ENCODE measurements around the gene METAP1.
A peak's percentile ranks its signal among the peaks of the same experiment; 100 is the strongest.
"Not testable (repeated sequence)": the region's sequence is repeated elsewhere in the genome, so short reads cannot be mapped to it uniquely, and the experiment has no call there.

The METAP1 gene

DNA sequence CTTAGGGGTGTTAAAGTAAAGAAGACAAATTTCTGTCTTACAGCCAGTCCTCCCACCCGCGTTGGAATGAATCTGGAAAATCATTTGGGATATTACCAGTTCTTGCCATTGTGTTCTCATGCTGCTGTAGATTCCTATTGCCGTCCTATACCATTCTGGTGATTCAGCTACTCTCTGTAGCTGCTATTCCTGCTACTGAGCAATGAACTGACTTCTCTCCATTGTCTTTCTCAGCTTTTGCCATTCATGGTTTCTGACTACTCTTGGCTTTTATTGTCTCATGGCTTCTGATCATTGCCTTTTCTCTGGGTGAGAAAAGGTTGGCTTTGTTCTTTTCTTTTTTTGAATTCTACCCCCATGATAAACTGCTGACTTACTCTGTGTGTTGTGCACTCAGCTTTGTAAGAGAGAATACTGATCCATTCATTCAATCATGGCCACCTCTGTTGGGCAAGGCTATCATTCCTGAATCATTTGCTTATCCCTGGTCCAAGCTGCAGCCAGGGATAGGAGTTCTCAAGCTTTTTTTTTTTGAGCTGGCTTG, 27.7 kb upstream of the METAP1 start:
- Histone ChIP-seq H3K36me3 (ENCODE audit: control insufficient read depth in 2 of 2, insufficient read depth in 2 of 2, low read length in 2 of 2) (no peaks in the 10 kb centered on the region), H3K4me1 (ENCODE audit: control insufficient read depth in 2 of 2, insufficient read depth in 2 of 2, low read length in 2 of 2) (no peaks in the 10 kb centered on the region), H3K27me3 (ENCODE audit: control insufficient read depth in 2 of 2, insufficient read depth in 2 of 2, low read length in 2 of 2) (no peaks in the 10 kb centered on the region), H3K27ac (ENCODE audit: low read depth in 2 of 2, low read length in 2 of 2) (no peak overlapping the region), H3K4me3 (ENCODE audit: low read length in 2 of 2) (no peak overlapping the region), H3K9ac (ENCODE audit: low read depth in 1 of 2, low read length in 2 of 2) (no peak overlapping the region), H3K9me3 (ENCODE audit: control insufficient read depth in 2 of 2, low read length in 2 of 2) (no peaks in the 10 kb centered on the region)

DNA sequence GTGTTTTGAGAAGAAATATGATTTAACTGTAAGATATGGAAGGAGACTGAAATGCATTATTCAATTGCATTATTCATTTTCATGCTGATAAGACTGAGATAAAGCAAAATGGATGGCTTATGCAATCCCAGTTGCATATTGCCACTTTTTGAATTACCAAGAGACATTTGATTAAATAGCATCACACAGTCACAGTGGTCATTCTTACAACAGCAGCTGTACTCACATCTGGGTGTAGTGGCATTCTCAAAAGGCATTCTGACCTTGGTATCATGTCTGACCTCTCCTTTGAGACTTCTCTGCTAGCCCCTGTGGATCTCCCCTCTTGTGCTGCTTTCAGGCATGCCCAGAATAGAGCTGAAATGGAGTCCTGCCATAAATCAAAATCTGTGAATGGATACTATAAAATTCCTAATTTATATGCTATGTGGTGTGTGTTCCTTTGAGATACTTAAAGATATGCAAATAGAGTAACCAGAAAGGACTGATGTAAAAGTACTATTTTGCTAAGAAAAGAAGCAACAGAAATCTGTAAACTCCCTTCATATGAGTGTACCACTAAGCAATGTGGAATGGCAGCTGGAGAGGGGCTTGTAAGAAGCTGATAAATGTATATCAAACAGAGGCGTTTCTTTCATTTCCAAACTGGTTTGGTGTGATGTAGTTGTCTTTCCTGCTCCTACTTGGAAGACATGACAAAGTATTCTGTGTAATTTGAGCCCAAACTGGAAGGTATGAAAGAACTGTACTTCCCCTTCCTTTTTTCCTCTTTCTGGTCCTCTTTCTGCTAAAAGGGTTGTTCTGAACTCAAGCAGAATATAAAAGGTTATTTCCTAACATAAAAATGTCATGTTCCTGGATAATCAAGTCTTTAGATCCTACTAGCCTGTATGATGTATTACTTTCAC, 25.4 kb upstream of the METAP1 start:
- no peaks in the 10 kb centered on the region for H3K27me3 ChIP-seq (ENCODE audit: control insufficient read depth in 2 of 2, insufficient read depth in 2 of 2, low read length in 2 of 2)
- no peak overlapping the region for H3K9ac ChIP-seq (ENCODE audit: low read depth in 1 of 2, low read length in 2 of 2)
- no peak overlapping the region for H3K27ac ChIP-seq (ENCODE audit: low read depth in 2 of 2, low read length in 2 of 2)
- H3K9me3 ChIP-seq (ENCODE audit: control insufficient read depth in 2 of 2, low read length in 2 of 2), result no peaks in the 10 kb centered on the region
- no peaks in the 10 kb centered on the region for H3K36me3 ChIP-seq (ENCODE audit: control insufficient read depth in 2 of 2, insufficient read depth in 2 of 2, low read length in 2 of 2)
- H3K4me1 ChIP-seq (ENCODE audit: control insufficient read depth in 2 of 2, insufficient read depth in 2 of 2, low read length in 2 of 2), result no peaks in the 10 kb centered on the region
- no peak overlapping the region for H3K4me3 ChIP-seq (ENCODE audit: low read length in 2 of 2)

DNA sequence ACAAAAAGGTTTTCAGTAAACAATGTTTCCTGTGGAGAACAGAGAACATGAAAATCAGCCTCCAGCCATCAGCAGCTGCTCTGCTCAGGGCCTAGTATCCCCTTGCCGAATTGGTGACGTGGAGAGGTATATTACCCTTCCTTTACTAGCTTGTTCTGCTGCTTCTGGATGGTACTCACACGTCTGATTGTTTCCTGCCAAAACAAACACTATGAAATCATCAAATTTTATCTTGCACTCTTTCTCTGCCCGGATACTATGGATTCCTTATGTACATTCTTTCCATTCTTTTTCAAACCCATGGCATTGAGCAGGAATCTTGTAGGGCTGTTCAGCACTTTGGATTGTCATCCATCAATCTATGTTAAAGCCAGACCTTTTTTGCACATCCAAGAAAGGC, 18.8 kb upstream of the METAP1 start:
- H3K27me3 ChIP-seq (ENCODE audit: control insufficient read depth in 2 of 2, insufficient read depth in 2 of 2, low read length in 2 of 2), result no peaks in the 10 kb centered on the region
- no peak overlapping the region for H3K4me3 ChIP-seq (ENCODE audit: low read length in 2 of 2)
- no peak overlapping the region for H3K9ac ChIP-seq (ENCODE audit: low read depth in 1 of 2, low read length in 2 of 2)
- no peak overlapping the region for H3K27ac ChIP-seq (ENCODE audit: low read depth in 2 of 2, low read length in 2 of 2)
- no peaks in the 10 kb centered on the region for H3K4me1 ChIP-seq (ENCODE audit: control insufficient read depth in 2 of 2, insufficient read depth in 2 of 2, low read length in 2 of 2)
- no peaks in the 10 kb centered on the region for H3K36me3 ChIP-seq (ENCODE audit: control insufficient read depth in 2 of 2, insufficient read depth in 2 of 2, low read length in 2 of 2)
- no peaks in the 10 kb centered on the region for H3K9me3 ChIP-seq (ENCODE audit: control insufficient read depth in 2 of 2, low read length in 2 of 2)

DNA sequence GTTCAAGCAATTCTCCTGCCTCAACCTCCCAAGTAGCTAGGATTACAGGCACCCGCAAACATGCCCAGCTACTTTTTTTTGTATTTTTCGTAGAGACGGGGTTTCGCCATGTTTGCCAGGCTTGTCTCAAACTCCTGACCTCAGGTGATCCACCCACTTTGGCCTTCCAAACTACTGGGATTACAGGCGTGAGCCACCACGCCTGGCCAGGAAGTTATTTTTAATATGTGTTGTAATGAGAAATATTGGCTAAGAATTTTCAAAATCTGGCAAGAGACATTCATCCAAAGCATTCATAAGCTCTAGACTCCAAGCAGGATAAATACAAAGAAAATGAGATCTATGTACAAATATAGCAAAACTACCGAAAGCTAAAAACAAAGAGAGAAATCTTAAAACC, 18.0 kb upstream of the METAP1 start:
- no peak overlapping the region for H3K4me3 ChIP-seq (ENCODE audit: low read length in 2 of 2)
- no peaks in the 10 kb centered on the region for H3K27me3 ChIP-seq (ENCODE audit: control insufficient read depth in 2 of 2, insufficient read depth in 2 of 2, low read length in 2 of 2)
- no peak overlapping the region for H3K27ac ChIP-seq (ENCODE audit: low read depth in 2 of 2, low read length in 2 of 2)
- no peaks in the 10 kb centered on the region for H3K9me3 ChIP-seq (ENCODE audit: control insufficient read depth in 2 of 2, low read length in 2 of 2)
- H3K9ac ChIP-seq (ENCODE audit: low read depth in 1 of 2, low read length in 2 of 2), result no peak overlapping the region
- no peaks in the 10 kb centered on the region for H3K4me1 ChIP-seq (ENCODE audit: control insufficient read depth in 2 of 2, insufficient read depth in 2 of 2, low read length in 2 of 2)
- no peaks in the 10 kb centered on the region for H3K36me3 ChIP-seq (ENCODE audit: control insufficient read depth in 2 of 2, insufficient read depth in 2 of 2, low read length in 2 of 2)

DNA sequence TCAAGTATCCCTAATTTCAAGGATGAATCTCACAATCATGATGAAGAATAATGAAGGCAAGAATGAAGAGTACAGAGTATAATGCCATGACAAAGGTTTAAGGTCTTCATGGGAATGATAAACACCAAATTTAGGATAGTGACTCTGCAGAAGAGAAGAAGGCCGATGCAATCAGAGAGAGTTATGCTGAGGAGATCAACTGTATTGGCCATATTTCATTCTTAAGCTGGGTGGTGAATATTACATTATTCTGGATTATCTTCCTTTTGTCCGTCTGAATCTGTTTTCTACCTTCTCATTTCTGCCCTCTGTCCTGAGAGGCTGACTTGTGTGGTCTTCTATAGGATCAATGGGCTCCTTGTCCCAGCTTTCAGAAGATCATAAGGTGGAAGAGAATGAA, 7.8 kb upstream of the METAP1 start:
- no peaks in the 10 kb centered on the region for H3K4me1 ChIP-seq (ENCODE audit: control insufficient read depth in 2 of 2, insufficient read depth in 2 of 2, low read length in 2 of 2)
- no peaks in the 10 kb centered on the region for H3K27me3 ChIP-seq (ENCODE audit: control insufficient read depth in 2 of 2, insufficient read depth in 2 of 2, low read length in 2 of 2)
- H3K36me3 ChIP-seq (ENCODE audit: control insufficient read depth in 2 of 2, insufficient read depth in 2 of 2, low read length in 2 of 2), result no peaks in the 10 kb centered on the region
- H3K9me3 ChIP-seq (ENCODE audit: control insufficient read depth in 2 of 2, low read length in 2 of 2), result no peaks in the 10 kb centered on the region
- no peak overlapping the region for H3K27ac ChIP-seq (ENCODE audit: low read depth in 2 of 2, low read length in 2 of 2)
- no peak overlapping the region for H3K4me3 ChIP-seq (ENCODE audit: low read length in 2 of 2)
- no peak overlapping the region for H3K9ac ChIP-seq (ENCODE audit: low read depth in 1 of 2, low read length in 2 of 2)

DNA sequence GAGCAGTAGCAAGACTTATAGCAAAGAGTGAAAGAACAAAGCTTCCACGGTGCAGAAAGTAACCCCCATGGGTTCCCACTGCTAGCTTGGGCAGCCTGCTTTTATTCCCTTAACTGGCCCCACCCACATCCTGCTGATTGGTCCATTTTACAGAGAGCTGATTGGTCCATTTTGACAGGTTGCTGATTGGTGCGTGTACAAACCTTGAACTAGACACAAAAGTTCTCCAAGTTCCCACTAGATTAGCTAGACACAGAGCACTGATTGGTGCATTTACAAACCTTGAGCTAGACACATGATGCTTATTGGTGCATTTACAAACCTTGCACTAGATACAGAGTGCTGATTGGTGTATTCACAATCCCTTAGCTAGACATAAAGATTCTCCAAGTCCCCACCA, 2.7 kb upstream of the METAP1 start:
- H3K27ac ChIP-seq (ENCODE audit: low read depth in 2 of 2, low read length in 2 of 2); H3K9me3 ChIP-seq (ENCODE audit: control insufficient read depth in 2 of 2, low read length in 2 of 2); H3K4me3 ChIP-seq (ENCODE audit: low read length in 2 of 2); H3K9ac ChIP-seq (ENCODE audit: low read depth in 1 of 2, low read length in 2 of 2); H3K36me3 ChIP-seq (ENCODE audit: control insufficient read depth in 2 of 2, insufficient read depth in 2 of 2, low read length in 2 of 2); H3K27me3 ChIP-seq (ENCODE audit: control insufficient read depth in 2 of 2, insufficient read depth in 2 of 2, low read length in 2 of 2): not testable (repeated sequence)
- peaks cover 12 to 13% of the 10 kb centered on the region in 2 donors for H3K4me1 ChIP-seq (ENCODE audit: control insufficient read depth in 2 of 2, insufficient read depth in 2 of 2, low read length in 2 of 2)

DNA sequence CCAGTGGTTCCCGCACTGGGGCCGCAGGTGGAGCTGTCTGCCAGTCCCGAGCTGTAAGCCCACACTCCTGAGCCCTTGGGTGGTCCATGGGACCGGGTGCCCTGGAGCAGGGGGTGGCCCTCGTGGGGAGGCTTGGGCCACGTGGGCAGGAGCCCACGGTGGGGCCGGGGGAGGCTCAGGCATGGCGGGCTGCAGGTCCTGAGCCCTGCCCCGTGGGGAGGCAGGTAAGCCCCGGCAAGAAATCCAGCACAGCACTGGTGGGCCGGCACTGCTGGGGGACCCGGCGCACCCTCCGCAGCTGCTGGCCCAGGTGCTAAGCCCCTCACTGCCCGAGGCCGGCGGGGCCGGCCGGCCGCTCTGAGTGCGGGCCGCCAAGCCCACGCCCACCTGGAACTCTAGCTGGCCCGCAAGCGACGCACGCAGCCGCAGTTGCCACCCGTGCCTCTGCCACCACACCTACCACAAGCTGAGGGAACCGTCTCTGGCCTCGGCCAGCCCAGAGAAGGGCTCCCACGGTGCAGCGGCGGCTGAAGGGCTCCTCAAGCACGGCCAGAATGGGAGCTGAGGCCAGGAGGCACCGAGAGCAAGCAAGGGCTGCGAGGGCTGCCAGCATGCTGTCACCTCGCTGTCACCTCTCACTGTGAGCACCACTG, 2.0 kb upstream of the METAP1 start:
- Histone ChIP-seq H3K4me1 (ENCODE audit: control insufficient read depth in 2 of 2, insufficient read depth in 2 of 2, low read length in 2 of 2) (peaks cover 12 to 13% of the 10 kb centered on the region in 2 donors), H3K36me3 (ENCODE audit: control insufficient read depth in 2 of 2, insufficient read depth in 2 of 2, low read length in 2 of 2) (no peaks in the 10 kb centered on the region), H3K4me3 (ENCODE audit: low read length in 2 of 2) (no peak overlapping the region), H3K9ac (ENCODE audit: low read depth in 1 of 2, low read length in 2 of 2) (no peak overlapping the region), H3K27ac (ENCODE audit: low read depth in 2 of 2, low read length in 2 of 2) (no peak overlapping the region), H3K9me3 (ENCODE audit: control insufficient read depth in 2 of 2, low read length in 2 of 2) (no peaks in the 10 kb centered on the region), H3K27me3 (ENCODE audit: control insufficient read depth in 2 of 2, insufficient read depth in 2 of 2, low read length in 2 of 2) (no peaks in the 10 kb centered on the region)

DNA sequence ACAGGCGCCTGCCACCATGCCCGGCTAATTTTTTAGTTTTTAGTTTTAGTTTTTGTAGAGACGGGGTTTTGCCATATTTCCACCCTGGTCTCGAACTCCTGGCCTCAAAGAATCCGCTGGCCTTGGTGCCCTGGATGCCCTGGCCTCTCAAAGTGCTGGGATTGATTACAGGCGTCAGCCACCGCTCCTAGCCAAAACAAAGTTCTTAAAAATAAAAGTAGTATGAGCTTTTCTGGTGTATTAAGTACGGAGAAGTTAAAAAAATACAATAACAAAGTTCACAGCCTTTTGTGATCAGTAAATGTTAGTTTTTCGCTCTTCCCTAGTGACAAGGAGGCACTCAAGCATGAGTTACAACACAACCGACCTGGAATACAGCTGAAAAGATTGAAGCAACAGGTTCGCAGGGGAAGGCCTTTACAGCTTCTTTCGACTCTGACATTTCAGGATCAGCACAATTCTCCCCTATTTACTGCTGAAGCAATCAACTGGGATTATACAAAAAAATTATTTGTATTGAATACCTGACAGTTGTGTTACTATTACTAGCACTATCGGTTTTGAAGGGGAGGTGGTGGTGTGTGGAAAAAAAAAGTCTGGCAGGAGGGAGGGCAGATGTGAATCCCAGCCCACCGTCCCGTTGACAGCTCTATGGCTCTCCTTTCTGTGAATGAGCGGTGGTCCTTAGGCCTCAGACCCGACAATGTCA, 893 bp upstream of the METAP1 start:
- Histone ChIP-seq H3K27me3 (ENCODE audit: control insufficient read depth in 2 of 2, insufficient read depth in 2 of 2, low read length in 2 of 2) (no peaks in the 10 kb centered on the region), H3K4me3 (ENCODE audit: low read length in 2 of 2) (peak overlapping the region; percentile 75 to 83), H3K9ac (ENCODE audit: low read depth in 1 of 2, low read length in 2 of 2) (peak overlapping the region; percentile 68 to 94), H3K27ac (ENCODE audit: low read depth in 2 of 2, low read length in 2 of 2) (peak overlapping the region; percentile 86), H3K9me3 (ENCODE audit: control insufficient read depth in 2 of 2, low read length in 2 of 2) (no peaks in the 10 kb centered on the region), H3K4me1 (ENCODE audit: control insufficient read depth in 2 of 2, insufficient read depth in 2 of 2, low read length in 2 of 2) (peaks cover 12 to 13% of the 10 kb centered on the region in 2 donors), H3K36me3 (ENCODE audit: control insufficient read depth in 2 of 2, insufficient read depth in 2 of 2, low read length in 2 of 2) (no peaks in the 10 kb centered on the region)

DNA sequence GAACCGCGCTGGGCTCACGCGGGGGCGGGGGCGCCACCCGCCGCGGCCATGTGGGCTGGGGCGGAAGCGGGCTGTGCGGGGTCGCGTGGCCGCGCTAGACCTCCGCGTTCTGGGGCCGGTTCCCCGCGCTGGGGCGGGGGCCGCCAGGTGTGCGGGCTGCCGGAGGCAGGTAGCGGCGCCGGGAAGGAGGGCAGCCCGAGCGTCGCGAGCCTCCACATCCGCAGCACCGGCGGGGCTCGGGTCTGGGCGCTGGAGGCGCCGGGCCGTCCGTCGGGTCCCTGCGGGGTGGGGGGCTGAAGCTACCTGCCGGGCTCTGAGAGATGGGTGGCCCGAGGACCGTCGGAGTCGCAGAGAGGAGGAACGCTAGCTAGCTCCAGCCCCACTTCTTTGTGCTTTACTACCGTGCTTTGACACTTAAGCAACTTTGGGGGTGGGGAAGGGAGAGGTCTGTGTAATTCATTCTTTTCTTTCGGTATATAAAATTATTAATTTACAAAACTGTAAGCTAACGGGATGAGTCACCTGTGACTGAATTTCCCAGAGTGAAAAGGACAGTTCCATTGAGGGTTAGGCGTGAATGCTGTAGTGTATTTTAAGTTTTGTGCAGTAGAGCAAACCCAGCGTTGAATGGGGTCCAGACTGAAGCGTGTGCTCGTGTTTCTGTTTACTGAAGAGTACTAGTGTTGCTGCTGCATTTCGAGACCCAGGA, 689 bp downstream of the METAP1 start:
- H3K27ac ChIP-seq (ENCODE audit: low read depth in 2 of 2, low read length in 2 of 2), result peak overlapping the region; percentile 80 to 82
- peak overlapping the region; percentile 68 to 74 for H3K9ac ChIP-seq (ENCODE audit: low read depth in 1 of 2, low read length in 2 of 2)
- H3K4me1 ChIP-seq (ENCODE audit: control insufficient read depth in 2 of 2, insufficient read depth in 2 of 2, low read length in 2 of 2), result peaks cover 12 to 13% of the 10 kb centered on the region in 2 donors

More for the DNA sequence above, 689 bp downstream of the METAP1 start:
- Histone ChIP-seq H3K9me3 (ENCODE audit: control insufficient read depth in 2 of 2, low read length in 2 of 2) (no peaks in the 10 kb centered on the region), H3K4me3 (ENCODE audit: low read length in 2 of 2) (peak overlapping the region; percentile 89 to 100), H3K36me3 (ENCODE audit: control insufficient read depth in 2 of 2, insufficient read depth in 2 of 2, low read length in 2 of 2) (no peaks in the 10 kb centered on the region), H3K27me3 (ENCODE audit: control insufficient read depth in 2 of 2, insufficient read depth in 2 of 2, low read length in 2 of 2) (no peaks in the 10 kb centered on the region)
